Nucleus accumbens (tissue), 56 donors: Measurements from ENCODE around the gene CACNB4.
"Not testable (repeated sequence)": the region's sequence is repeated elsewhere in the genome, so short reads cannot be mapped to it uniquely, and the experiment has no call there.

Experiments used
- DNase-seq, 56 donors: peaks; one replicate each; lab custom pipeline; 2025; lab: John Stamatoyannopoulos, UW

Gene CACNB4

GRCh38 chr2:152090726-152091125 is 8.1 kb downstream of the CACNB4 start:
- DNase-seq = not testable (repeated sequence)

GRCh38 chr2:152089238-152089637 is 9.6 kb downstream of the CACNB4 start:
- peak in 1 of 56 donors; percentile 6 for DNase-seq

- DNase-seq = no peak
Observed at GRCh38 chr2:152088006-152088405, 10.8 kb downstream of the CACNB4 start.

- DNase-seq = no peak
Observed at GRCh38 chr2:152086231-152086630, 12.6 kb downstream of the CACNB4 start.

GRCh38 chr2:152084076-152084475 is 14.8 kb downstream of the CACNB4 start:
- DNase-seq = no peak

GRCh38 chr2:152083202-152083875 is 15.5 kb downstream of the CACNB4 start:
- DNase-seq = no peak

- DNase-seq = no peak
Observed at GRCh38 chr2:152078662-152079061, 20.2 kb downstream of the CACNB4 start.

- DNase-seq = no peak
Observed at GRCh38 chr2:152078023-152078422, 20.8 kb downstream of the CACNB4 start.

GRCh38 chr2:152075461-152076050 is 23.3 kb downstream of the CACNB4 start:
- no peak for DNase-seq

- DNase-seq = no peak
Observed at GRCh38 chr2:152072011-152072410, 26.8 kb downstream of the CACNB4 start.

- no peak for DNase-seq
Observed at GRCh38 chr2:152071518-152071917, 27.3 kb downstream of the CACNB4 start.

GRCh38 chr2:152071092-152071491 is 27.8 kb downstream of the CACNB4 start:
- no peak for DNase-seq

GRCh38 chr2:152068226-152068625 is 30.6 kb downstream of the CACNB4 start:
- DNase-seq = no peak

GRCh38 chr2:152067823-152068222 is 31.0 kb downstream of the CACNB4 start:
- no peak for DNase-seq

GRCh38 chr2:152065945-152066344 is 32.9 kb downstream of the CACNB4 start:
- no peak for DNase-seq

GRCh38 chr2:152064001-152064400 is 34.8 kb downstream of the CACNB4 start:
- no peak for DNase-seq

GRCh38 chr2:152063325-152063924 is 35.4 kb downstream of the CACNB4 start:
- no peak for DNase-seq

- DNase-seq = peak in 1 of 56 donors; percentile 0
Observed at GRCh38 chr2:152062125-152063091, 36.4 kb downstream of the CACNB4 start.

- no peak for DNase-seq
Observed at GRCh38 chr2:152061383-152061782, 37.5 kb downstream of the CACNB4 start.

- no peak for DNase-seq
Observed at GRCh38 chr2:152058655-152059054, 40.2 kb downstream of the CACNB4 start.

- no peak for DNase-seq
Observed at GRCh38 chr2:152056418-152056817, 42.4 kb downstream of the CACNB4 start.
